Muscle of leg (tissue), 11 donors: ENCODE results near the gene PLXNB3. TPM values are rescaled to one million over a fixed set of nuclear protein-coding genes. Genes with fewer than 3 reads are reported as not detected.

ENCODE experiments used
- DNase-seq: peaks from one replicate; pipeline ENCODE4 v3.0.0; 2013
- H3K27ac ChIP-seq: one replicate; pipeline ENCODE4 v1.5.1; 2013; ENCODE audit warnings: mild to moderate bottlenecking, low read length, control low read depth
- H3K27me3 ChIP-seq: one replicate; pipeline ENCODE4 v1.6.1; 2013; ENCODE audit warnings: low read length; ENCODE audit not compliant: control insufficient read depth, insufficient read depth
- H3K36me3 ChIP-seq: one replicate; pipeline ENCODE4 v1.6.1; 2013; ENCODE audit warnings: low read length; ENCODE audit not compliant: control insufficient read depth, insufficient read depth
- H3K4me1 ChIP-seq: one replicate; pipeline ENCODE4 v1.6.1; 2013; ENCODE audit warnings: low read length; ENCODE audit not compliant: control insufficient read depth, insufficient read depth
- H3K4me3 ChIP-seq: one replicate; pipeline ENCODE4 v1.5.1; 2013; ENCODE audit warnings: low read length, control low read depth
- H3K9me3 ChIP-seq: replicated peaks from 2 replicates; pipeline ENCODE4 v1.6.1; 2013; ENCODE audit warnings: low read depth, low read length; ENCODE audit not compliant: control insufficient read depth
- WGBS: methylation state at CpG from one replicate; pipeline ENCODE4 v1.1.5; 2013; ENCODE audit warnings: missing lambda C conversion rate; ENCODE audit not compliant: insufficient coverage; 5-methylcytosine and 5-hydroxymethylcytosine counted together
- polyA plus RNA-seq, 8 donors: library from polyadenylated mRNA; unstranded; fragments of 120-200 nt; gene quantifications; one replicate each; pipeline versions ENCODE4 v1.2.1 to v1.2.3, GENCODE V29; 2013; ENCODE audit warnings: inconsistent platforms in 1 of 8, low replicate concordance in 1 of 8; ENCODE audit not compliant: insufficient read length in 8 of 8, insufficient read depth in 1 of 8
- total RNA-seq: library from RNA; stranded (reverse); fragments of 120-200 nt; gene quantifications from one replicate; pipeline ENCODE4 v1.2.4, GENCODE V29; 2013

PLXNB3 gene
- total and polyA plus RNA-seq, 9 donors: 0.89 to 8.9 (median 2.7) TPM

DNA sequence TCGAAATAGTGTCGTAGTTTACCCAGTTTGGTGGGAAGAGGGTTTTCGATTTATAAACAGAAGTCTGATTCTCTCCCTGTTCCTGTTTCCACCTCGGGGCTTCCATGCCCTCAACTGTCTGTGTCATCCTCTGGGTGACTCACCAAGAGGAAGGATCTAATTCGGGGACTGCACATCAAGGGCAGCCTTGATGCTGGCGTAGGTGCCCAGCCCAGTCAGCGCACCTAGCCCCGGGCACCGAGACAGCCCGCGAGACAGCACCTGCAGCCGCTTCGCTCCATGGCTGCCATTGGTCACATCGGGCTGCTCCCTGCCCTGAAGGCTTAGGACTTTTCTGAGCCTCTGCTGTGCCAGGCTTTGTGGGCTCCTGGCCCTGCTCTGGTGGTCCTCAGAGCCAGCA lies 31.6 kb upstream of the PLXNB3 start:
- no peak overlapping the region for H3K4me3 ChIP-seq
- DNase-seq: peak; percentile 23
- H3K4me1 ChIP-seq: peaks cover 22% of the 10 kb centered on the region
- peaks cover 3% of the 10 kb centered on the region for H3K36me3 ChIP-seq
- H3K27me3 ChIP-seq: no peaks in the 10 kb centered on the region
- no peak overlapping the region for H3K27ac ChIP-seq
- 82% methylated on average over 10 of the region's 14 CpGs for WGBS
- peaks cover 2% of the 10 kb centered on the region for H3K9me3 ChIP-seq

DNA sequence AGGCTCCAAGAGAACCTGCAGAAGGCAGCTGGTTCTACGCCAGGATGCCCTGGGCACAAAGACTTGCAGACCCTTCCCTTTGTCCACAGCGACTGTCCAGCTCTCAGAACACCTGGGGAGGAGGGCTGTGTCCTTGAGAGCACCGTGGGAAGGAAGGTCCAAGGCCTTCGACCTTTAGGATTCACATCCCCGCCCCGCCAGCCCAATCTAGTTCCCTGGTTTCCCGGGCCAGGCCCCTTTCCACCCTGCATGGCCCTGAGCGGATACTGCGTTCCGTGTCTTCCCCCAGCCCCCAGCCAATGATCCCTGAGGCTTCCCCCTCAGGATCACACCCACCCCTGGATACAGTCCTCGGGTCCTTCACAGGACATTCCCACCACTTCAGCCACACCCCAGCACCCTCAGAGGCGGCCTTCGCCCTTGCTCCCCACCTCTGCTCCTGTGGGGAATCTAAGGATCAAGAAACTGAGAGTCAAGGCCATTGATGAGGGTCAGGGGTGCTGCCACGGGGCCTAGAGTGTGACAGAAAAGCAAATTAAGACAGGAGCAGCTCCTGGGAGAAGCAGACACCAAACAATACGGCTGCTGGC lies 30.3 kb upstream of the PLXNB3 start:
- WGBS: 86% methylated on average over 12 of the region's 15 CpGs
- peaks cover 2% of the 10 kb centered on the region for H3K9me3 ChIP-seq

DNA sequence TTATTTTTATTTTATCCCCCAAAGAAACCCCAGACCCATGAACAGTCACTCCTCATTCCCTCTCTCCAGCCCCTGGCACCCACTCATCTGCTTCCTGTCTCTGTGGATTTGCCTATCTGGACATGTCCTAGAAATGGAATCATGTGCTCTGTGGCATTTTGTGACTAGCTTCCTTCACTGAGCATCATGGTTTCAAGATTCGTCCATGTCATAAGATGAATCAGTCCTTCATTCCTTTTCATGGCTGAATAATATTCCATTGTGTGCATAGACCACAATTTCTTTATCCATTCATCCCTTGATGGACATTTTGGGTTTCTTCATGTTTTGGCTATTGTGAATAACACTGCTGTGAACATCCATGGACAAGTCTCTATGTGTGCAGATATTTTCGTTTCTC lies 29.2 kb upstream of the PLXNB3 start:
- DNase-seq: no peak
- Histone ChIP-seq H3K27ac (no peak overlapping the region), H3K4me3 (no peak overlapping the region), H3K27me3 (no peaks in the 10 kb centered on the region), H3K4me1 (peaks cover 4% of the 10 kb centered on the region), H3K36me3 (peaks cover 3% of the 10 kb centered on the region), H3K9me3 (peaks cover 2% of the 10 kb centered on the region)
- no CpG with 5 or more reads among the region's 2 CpGs for WGBS

More for the DNA sequence above, 30.3 kb upstream of the PLXNB3 start:
- H3K4me1 ChIP-seq: peaks cover 9% of the 10 kb centered on the region
- H3K4me3 ChIP-seq: no peak overlapping the region
- no peak overlapping the region for H3K27ac ChIP-seq
- no peak for DNase-seq
- no peaks in the 10 kb centered on the region for H3K27me3 ChIP-seq
- H3K36me3 ChIP-seq: peaks cover 3% of the 10 kb centered on the region

DNA sequence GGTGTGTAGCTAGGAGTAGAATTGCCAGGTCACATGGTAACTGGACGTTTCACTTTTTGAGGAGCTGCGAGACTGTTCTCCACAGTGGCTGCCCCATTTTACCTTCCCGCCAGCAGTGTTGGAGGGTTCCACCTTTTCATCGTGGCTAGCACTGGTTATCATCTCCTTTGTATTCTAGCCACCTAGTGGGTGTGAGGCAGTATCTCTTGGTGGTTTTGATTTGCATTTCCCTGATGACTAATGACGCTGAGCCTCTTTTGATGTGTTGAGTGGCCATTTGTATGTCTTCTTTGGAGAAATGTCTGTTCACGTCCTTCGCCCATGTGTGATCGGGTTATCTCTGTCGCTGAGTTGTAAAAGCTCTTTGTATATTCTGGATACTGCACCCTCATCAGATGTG lies 28.8 kb upstream of the PLXNB3 start:
- WGBS: 83% methylated on average over 2 of the region's 9 CpGs
- peaks cover 2% of the 10 kb centered on the region for H3K9me3 ChIP-seq
- H3K4me3 ChIP-seq: no peak overlapping the region
- DNase-seq: no peak
- no peak overlapping the region for H3K27ac ChIP-seq
- H3K27me3 ChIP-seq: no peaks in the 10 kb centered on the region
- peaks cover 3% of the 10 kb centered on the region for H3K36me3 ChIP-seq
- H3K4me1 ChIP-seq: peaks cover 4% of the 10 kb centered on the region

DNA sequence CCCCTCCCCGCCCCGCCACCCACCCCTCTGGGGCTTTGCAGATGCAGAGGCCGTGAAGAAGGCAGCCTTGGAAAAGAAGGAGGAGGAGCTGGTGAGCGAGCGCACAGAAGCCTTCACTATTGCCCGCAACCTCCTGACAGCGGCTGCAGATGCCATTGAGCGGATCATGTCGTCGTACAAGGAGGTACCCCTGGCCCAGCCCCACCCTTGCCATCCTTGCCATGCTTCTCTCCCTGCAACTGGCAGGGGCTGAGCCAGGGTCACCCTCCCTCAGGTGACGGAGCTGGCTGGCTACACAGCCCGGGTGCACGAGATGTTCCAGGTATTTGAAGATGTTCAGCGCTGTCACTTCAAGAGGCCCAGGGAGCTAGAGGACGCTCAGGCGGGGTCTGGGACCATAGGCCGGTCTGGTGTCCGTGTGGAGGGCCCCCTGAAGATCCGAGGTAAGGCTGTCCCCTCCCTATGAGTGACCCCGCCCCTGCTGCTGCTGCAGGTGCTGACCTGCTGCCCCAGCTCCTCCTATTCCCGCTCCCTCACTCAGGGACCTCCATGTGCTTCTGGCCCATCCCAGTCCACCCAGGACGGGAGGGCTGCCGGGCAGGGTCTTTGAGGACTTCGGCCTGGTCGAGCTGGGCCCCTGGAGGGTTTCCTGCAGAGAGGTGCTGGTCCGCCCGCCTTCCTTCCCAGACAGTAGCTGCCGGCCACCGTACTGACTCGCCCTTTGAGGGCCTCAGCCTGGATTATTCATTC lies 27.8 kb upstream of the PLXNB3 start:
- Histone ChIP-seq H3K27me3 (no peaks in the 10 kb centered on the region), H3K4me1 (peaks cover 4% of the 10 kb centered on the region), H3K36me3 (peaks cover 3% of the 10 kb centered on the region), H3K9me3 (peaks cover 2% of the 10 kb centered on the region), H3K4me3 (no peak overlapping the region), H3K27ac (no peak overlapping the region)
- 80% methylated on average over 23 of the region's 30 CpGs for WGBS
- no peak for DNase-seq

GRCh38 chrX:153736871-153737441 lies 27.1 kb upstream of the PLXNB3 start:
- Histone ChIP-seq H3K4me1 (peaks cover 4% of the 10 kb centered on the region), H3K9me3 (peaks cover 2% of the 10 kb centered on the region), H3K27ac (no peak overlapping the region), H3K36me3 (peaks cover 3% of the 10 kb centered on the region), H3K4me3 (no peak overlapping the region), H3K27me3 (no peaks in the 10 kb centered on the region)
- 74% methylated on average over 8 of the region's 15 CpGs for WGBS
- DNase-seq: no peak

GRCh38 chrX:153738056-153738605 lies 25.9 kb upstream of the PLXNB3 start:
- H3K27ac ChIP-seq: no peak overlapping the region
- no peak for DNase-seq
- H3K27me3 ChIP-seq: no peaks in the 10 kb centered on the region
- WGBS: 87% methylated on average over 25 of the region's 27 CpGs
- no peak overlapping the region for H3K4me3 ChIP-seq
- H3K4me1 ChIP-seq: peaks cover 6% of the 10 kb centered on the region
- H3K9me3 ChIP-seq: peaks cover 2% of the 10 kb centered on the region
- H3K36me3 ChIP-seq: peaks cover 3% of the 10 kb centered on the region

DNA sequence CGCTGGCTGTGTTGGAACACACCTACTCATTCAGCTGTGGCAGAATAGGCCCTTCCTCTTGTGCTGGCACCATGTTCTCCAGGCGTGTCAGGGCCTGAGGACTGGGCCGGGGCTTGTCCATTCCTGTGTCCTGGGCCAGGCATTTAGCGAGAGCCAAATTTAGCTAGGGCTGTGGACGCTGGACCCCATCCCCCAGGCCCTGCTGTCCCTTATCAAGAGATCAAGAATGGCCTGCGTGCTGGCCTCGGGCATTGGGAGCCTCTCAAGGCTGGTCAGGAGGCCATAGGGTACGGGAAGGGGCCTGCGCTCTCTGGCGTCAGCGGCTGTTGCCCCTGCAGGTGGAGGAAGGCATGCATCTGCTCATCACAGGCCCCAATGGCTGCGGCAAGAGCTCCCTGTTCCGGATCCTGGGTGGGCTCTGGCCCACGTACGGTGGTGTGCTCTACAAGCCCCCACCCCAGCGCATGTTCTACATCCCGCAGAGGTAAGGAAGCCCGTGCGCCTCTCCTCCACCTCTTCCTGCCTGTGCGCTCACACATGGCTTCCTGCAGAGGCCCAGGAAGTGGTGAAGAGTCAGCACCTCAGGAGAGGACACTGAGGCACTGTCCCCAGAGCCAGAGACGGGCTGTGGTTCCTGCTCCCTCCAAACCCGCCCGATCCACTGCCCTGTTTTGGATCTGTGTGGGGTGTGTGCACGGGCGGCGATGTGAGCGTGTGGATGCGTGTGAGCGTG lies 24.1 kb upstream of the PLXNB3 start:
- no peaks in the 10 kb centered on the region for H3K27me3 ChIP-seq
- H3K36me3 ChIP-seq: peaks cover 3% of the 10 kb centered on the region
- 80% methylated on average over 20 of the region's 29 CpGs for WGBS
- peaks cover 1% of the 10 kb centered on the region for H3K9me3 ChIP-seq
- no peak overlapping the region for H3K4me3 ChIP-seq
- H3K27ac ChIP-seq: no peak overlapping the region
- no peak for DNase-seq
- H3K4me1 ChIP-seq: peaks cover 20% of the 10 kb centered on the region

DNA sequence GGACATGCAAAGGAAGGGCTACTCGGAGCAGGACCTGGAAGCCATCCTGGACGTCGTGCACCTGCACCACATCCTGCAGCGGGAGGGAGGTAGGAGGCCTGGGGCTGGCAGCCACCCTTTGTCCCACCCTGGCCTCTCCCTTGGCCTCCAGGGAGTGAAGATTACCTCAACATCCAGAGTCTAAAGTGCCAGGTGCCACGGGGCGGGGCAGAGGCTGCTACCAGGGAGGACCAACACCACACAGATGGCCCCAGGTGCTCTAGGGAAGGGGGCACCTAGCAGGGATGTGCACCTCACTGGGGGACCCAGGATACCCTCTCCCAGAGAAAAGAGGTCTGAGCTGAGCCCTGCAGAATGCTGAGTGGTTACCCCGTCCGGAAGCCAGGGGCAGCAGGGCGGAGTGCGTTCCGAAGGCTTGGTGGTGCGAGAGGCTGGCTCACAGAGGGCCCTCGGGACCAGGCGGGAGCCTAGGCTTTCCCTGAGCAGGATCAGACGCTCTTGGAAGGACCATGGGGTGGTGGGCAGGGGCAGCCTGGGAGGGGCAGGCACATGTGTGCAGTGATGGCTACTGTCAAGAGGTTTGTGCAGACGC lies 23.3 kb upstream of the PLXNB3 start:
- Histone ChIP-seq H3K27ac (no peak overlapping the region), H3K4me1 (peaks cover 20% of the 10 kb centered on the region), H3K36me3 (no peaks in the 10 kb centered on the region), H3K9me3 (no peaks in the 10 kb centered on the region), H3K4me3 (no peak overlapping the region), H3K27me3 (no peaks in the 10 kb centered on the region)
- no peak for DNase-seq
- WGBS: 85% methylated on average over 13 of the region's 16 CpGs
